HG03378 (cell line): ENCODE results near the gene C6.
"Not testable (repeated sequence)": the region's sequence is repeated elsewhere in the genome, so short reads cannot be mapped to it uniquely, and the experiment has no call there.

Source experiments
- ATAC-seq: cut with Tn5 transposase; IDR thresholded peaks from one replicate; pipeline ENCODE4 v1.9.1; 2021; ENCODE audit warnings: mild to moderate bottlenecking, moderate library complexity; ENCODE audit not compliant: unreplicated experiment

Gene C6

GRCh38 chr5:41200506-41200905 is 12.8 kb downstream of the C6 start:
- ATAC-seq = no peak

DNA sequence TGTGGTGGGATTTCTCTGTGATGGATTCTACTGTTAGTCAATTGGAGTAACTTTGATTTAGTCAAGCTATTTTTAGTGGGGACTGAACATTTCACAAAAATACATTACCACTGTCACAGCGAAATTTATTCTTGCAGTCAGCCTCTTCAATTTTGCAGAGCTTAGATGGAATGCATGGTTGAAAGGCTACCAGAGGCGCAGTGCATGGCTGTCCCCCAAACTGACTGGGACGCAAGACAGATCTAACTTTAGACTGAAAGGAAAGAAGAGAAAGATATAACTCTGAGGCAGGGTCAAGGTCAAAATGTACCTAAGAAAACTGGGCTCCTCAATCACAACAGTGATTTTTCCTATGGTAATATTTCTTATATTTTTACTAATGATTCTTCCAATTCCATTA is 13.7 kb downstream of the C6 start:
- no peak for ATAC-seq

- ATAC-seq = no peak
Measured at GRCh38 chr5:41196197-41196596, 17.1 kb downstream of the C6 start.

DNA sequence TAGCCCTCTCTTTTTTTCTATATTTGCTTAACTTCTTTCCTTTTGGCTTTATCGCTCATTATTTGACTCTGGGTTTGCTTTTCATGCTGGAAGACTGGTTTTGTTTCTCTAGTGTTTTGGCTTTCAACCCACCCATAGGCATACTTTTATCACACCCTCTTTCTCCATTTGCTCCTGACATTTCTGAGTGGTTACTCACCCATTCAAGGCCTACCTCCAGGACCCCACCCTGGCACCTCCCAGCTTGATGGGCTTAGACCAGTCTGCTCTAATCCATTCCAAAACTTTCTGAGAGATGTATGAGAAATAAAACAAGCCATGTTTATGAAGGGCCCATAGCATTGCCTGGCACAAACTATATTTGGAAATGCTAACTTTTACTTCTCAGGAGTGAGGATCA is 18.1 kb downstream of the C6 start:
- ATAC-seq = no peak

DNA sequence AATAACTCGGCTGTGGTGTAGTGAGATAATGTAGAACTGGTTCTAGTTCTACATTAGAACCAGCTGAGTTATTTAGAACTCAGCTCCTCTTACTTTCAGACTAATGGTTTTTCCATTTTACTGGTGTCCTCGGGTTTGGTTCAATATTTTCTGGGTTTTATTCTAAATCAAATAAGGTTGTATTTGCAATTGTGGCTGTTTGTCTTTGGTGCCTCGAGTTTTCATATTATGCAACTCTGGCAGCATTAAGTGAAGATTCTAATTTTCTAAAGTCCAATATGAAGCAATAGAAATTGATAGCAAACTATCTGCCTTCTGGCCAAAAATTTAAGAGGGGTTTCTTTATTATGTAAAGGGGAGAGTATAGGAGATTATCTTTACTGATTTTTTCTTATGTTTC is 19.0 kb downstream of the C6 start:
- no peak for ATAC-seq

DNA sequence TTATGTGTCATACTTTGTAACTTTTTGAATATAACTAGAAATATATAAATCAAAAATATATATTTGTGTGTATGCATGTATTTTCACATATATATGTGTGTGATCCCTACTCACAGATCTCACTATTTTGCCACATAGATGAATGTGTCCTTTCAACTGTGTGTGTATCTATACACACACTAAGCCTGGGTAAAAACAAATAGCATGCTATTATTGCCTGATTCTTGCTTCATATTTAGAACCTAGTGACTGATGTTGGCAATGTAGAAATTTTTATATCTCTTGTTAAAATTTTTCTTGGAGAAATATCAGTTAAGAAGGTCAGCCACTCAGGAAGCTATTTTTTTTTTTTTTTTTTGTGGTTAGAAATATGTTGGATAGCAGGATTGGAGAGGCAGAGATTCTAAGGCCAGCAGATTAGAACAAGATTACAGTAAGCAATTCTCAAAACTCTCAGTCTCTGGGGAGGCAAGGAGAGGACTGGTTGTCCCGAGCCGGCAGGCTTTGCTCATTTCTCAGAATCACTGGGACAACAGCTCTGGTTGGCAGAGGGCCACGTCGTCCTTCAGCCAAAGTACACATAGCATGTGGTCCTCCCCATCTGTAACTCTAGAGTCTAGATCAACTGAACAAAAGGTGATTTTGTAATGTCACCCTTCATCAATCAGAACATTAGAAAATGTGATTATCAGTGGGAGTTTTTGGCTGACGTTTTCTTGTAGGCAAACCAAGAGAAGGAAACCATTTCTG is 19.7 kb downstream of the C6 start:
- no peak for ATAC-seq

DNA sequence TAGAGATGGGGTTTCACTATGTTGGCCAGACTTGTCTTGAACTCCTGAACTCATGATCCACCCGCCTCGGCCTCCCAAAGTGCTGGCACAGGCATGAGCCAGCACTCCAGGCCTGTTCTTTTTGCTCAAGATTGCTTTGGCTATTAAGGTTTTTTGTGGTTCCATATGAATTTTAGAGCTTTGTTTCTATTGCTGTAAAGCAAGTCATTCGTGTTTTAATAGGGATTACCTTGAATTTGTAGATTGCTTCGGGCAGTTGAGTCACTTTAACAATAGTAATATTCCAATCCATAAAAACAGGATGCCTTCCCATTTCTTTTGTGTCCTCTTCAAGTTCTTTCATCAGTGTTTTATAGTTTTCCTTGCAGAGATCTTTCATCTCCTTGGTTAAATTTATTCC is 22.1 kb downstream of the C6 start:
- ATAC-seq = no peak

DNA sequence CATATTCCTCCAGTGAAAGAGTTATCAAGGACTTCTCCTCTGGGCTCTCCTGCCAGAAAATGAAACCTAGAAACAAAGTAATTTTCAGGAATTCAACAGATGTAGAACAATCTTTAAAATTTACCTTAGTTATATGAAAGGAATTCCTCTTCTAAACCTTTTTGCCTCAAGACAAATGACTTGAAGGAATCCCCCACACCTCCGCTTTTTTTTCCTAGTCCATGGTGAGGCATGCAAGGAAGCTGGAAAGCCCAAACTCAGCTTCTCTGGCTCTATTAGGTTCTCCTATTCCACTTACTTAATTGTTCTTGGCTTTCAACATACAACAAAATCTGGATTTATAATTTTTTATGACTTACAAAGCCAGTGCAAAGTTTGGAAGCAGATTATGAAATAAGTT is 27.2 kb downstream of the C6 start:
- no peak for ATAC-seq

DNA sequence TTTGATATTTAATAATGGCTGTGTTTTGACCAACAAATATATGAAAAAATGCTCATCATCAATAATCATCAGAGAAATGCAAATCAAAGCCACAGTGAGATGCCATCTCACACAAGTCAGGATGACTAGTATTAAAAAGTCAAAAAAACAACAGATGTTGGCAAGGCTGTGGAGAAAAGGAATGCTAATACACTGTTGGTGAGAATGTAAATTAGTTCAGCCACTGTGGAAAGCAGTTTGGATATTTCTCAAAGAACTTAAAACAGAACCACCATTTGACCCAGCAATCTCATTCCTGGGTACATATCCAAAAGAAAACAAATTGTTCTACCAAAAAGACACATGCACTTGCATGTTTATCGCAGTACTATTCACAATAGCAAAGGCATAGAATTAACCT is 30.0 kb downstream of the C6 start:
- ATAC-seq = not testable (repeated sequence)

DNA sequence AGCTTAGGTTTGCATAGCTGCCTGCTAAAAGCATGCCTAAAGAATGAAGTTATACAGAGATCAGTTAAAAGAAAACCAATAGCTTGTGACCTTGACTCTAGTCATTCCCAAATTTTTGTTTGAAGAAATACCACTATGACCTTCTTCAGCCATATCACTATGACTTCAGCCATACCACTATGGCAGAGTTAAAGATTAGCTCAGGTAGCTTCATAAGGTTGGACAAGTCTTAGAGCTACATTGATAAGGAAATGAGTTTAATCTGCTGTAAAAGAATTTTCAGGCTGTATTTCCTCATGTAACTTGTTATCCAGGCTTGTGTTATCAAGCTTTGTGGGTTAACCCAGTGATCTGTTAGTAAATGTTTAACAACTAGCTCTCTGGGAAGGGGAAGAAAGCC is 30.7 kb downstream of the C6 start:
- no peak for ATAC-seq

DNA sequence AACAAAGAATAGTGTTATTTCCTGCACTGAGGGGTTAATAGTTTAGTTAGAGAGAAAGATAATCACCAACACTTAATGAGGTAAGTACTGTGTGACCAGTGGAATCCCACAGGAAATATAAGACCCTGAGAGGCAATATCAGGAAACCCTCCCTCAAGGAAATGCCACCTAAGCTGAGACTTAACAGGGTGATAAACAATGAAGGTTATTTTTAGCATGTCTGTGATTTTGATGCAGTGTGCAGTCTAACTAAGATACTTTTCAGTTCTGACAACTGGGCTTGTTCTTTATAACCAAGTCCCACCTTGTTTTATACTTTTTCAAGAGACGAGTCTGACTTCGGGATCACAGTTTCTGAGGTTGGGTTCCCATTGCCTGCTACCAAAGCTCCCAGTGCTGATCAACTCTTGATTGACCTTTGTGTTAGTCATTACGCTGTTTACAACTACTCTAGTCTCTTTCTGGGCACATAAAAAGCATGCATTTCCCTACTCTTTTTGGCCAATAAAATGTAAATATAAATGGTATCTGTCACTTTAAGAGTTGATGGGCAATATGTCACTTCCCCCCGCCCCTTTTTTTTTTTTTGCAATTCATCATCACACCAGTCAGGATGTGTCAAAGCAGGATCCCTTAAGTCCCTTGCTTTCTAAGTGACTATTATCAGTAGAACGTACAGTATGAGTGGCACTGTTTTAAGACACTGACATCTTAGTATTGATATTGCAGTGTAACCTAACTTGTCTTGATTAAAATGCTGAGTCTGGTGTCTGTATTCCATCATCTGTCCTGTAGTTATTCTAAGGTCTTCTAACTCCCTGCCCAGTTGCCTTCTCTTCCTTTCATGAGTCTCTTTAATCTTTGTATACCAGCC is 31.4 kb downstream of the C6 start:
- no peak for ATAC-seq

DNA sequence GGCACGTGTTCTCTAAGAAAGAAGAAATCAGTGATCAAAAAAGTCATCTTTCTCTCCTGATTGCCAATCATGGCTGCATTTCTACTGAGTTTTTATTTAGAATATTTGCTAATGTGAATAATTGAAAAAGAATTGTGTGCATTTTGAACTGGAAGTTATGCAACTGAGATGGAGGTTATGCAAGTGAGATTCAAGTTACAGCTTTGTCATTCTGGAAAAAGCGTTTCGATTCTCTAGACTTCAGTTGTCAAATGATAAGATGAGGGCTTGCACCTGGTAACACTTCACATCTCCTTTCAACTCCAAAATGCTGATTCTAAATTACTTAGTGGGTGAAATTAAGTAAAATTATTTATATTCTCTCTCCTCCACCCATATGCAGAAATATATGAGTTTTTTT is 36.4 kb downstream of the C6 start:
- ATAC-seq = no peak

- no peak for ATAC-seq
Measured at GRCh38 chr5:41172012-41172411, 41.3 kb downstream of the C6 start.

- ATAC-seq = no peak
Measured at GRCh38 chr5:41161271-41161670, 52.1 kb downstream of the C6 start.

DNA sequence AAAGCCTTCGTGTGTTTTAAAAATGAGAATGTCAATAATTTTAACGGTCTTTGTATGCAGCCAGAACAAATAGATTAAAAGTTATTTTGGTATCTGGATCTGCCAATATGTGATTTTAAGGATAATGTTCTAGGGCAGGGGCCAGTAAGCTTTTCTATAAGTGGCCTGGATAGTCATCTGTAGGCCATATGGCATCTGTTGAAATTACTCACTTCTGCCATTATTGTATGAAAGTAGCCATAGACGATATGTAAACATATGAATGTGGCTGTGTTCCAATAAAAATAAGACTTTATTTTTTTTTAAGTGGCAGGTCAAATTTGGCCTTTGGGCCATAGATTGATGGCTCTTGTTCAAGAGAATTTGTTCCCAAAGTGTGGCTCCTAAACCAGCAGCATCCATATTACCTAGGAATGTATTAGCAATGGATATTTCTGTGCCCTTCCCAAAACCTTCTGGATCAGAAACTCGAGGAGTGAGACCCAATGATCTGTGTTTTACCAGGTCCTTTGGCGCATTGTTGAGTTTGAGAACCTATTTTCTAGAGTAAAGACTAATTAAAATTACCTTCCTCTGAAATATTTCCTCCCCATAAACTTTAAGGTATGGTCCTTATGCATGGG is 55.9 kb downstream of the C6 start:
- ATAC-seq = no peak

DNA sequence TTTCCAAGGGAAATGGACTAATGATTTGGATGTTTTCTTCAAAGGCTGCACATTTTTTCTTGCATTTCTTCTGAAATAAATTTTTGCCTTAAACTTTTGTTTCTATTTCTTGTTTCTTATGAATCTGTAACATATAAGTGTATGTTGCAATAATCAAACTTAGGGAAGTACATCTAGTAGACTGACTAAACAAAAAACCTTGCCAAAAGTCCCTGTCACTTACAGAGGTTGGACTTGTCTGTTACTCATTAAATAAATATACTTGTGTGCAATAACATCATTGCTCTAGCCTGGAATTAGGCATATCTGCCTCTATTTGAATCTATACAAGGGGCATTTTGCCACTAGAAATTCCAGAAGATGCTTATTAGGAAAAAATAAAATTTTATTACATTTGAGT is 56.6 kb downstream of the C6 start:
- no peak for ATAC-seq

GRCh38 chr5:41154491-41154890 is 58.8 kb downstream of the C6 start:
- no peak for ATAC-seq

GRCh38 chr5:41151564-41151963 is 61.8 kb downstream of the C6 start:
- ATAC-seq = no peak

DNA sequence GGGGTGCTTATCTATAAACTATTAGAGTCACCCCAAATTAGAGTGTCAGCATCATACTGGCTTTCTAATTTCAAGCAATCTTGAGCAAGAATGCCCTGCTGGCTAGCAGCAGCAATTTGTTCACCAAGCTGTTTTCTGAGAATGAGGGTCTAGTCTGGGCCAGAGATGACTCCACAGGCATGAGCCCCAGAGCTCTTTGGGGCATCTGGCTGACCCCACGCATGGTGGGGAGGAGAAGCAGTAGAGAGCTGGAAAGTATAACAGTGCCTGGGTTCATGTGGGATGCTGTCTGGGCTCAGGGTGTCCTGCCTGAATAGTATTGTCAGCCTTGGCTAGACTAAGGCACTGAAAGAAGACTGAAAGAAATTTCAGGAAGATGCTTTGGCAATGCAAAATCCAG is 64.9 kb downstream of the C6 start:
- no peak for ATAC-seq

DNA sequence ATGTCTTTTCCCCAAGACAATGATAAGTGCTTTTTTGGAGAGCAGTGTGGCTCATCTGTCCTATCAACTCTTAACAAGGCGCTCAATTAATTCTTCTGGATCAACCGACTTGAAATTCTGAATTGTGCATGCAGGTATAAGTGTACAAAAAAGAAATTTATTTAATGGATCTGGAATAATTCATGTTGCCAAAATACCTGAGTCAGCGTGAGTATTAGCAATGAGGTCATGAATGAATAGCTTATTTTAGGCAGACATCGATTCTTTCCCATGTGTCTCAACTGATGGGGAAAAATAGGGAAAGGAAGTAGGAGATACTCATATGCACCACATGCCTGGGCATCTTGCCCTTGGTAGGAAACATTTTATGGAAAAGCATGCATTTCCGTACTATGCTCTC is 68.0 kb downstream of the C6 start:
- no peak for ATAC-seq

DNA sequence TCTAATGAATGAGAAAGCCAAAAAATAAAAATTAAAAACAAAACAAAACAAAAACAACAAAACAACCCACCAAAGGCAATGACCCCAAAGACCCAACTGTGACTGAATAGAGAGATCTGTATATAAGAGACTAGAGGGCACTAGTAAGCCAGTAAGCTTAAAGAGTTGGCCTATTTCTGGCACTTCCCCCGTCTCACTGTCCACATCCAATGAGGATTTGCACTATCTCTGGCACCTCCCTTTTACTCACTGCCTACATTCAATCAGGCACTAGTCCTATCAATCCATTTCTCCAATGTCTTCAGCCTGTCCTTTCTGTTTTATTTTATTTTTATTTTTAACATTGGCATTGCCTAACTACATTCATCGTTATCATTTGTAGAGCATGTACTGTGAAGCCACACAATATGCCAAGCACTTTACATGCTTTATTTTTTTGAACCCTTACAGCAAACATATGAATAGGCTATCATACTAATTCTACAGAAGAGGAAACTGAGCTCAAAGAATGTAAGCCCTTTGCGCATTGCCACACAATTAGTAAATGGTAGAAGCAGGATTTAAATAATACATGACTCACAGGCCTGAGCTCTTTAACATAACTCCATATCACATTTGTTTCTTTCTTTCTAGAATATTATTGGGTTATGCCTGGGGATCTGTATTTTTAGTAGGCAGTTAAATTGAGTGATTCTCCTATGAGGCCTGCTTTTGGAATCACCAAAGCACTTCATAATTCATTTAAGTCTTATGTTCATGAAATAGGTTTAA is 70.0 kb downstream of the C6 start:
- ATAC-seq = no peak
